Right hindlimb (tissue), 1 donor: ENCODE data around the gene ARPC2.

Experiments
- DNase-seq: peaks from one replicate; pipeline ENCODE4 v3.0.0-alpha.2; 2018

Gene ARPC2

GRCh38 chr2:218291318-218292047 is 74.5 kb downstream of the ARPC2 start:
- peak; percentile 31 for DNase-seq

- peak; percentile 88 for DNase-seq
Measured at GRCh38 chr2:218292048-218293014, 75.3 kb downstream of the ARPC2 start, which contains the start of gene TMBIM1. TMBIM1 (minus strand) TSS chr2:218292503; CDS start chr2:218282141, 10,362 bp downstream.

- DNase-seq, result no peak
Measured at GRCh38 chr2:218293715-218294429, 76.9 kb downstream of the ARPC2 start.

- DNase-seq, result no peak
Measured at GRCh38 chr2:218294430-218295022, 77.5 kb downstream of the ARPC2 start.

GRCh38 chr2:218295029-218295428 is 78.0 kb downstream of the ARPC2 start:
- DNase-seq, result no peak

GRCh38 chr2:218296200-218296599 is 79.2 kb downstream of the ARPC2 start:
- DNase-seq, result no peak

GRCh38 chr2:218296847-218297246 is 79.9 kb downstream of the ARPC2 start:
- DNase-seq, result no peak

GRCh38 chr2:218298314-218298875 is 81.4 kb downstream of the ARPC2 start:
- DNase-seq, result no peak

- DNase-seq, result no peak
Measured at GRCh38 chr2:218300141-218300540, 83.2 kb downstream of the ARPC2 start.

- peak; percentile 86 for DNase-seq
Measured at GRCh38 chr2:218301176-218301819, 84.3 kb downstream of the ARPC2 start.
